ENCODE results near the gene TEX54.
"Not testable (repeated sequence)": the region's sequence is repeated elsewhere in the genome, so short reads cannot be mapped to it uniquely, and the experiment has no call there.

TEX54 gene

DNA sequence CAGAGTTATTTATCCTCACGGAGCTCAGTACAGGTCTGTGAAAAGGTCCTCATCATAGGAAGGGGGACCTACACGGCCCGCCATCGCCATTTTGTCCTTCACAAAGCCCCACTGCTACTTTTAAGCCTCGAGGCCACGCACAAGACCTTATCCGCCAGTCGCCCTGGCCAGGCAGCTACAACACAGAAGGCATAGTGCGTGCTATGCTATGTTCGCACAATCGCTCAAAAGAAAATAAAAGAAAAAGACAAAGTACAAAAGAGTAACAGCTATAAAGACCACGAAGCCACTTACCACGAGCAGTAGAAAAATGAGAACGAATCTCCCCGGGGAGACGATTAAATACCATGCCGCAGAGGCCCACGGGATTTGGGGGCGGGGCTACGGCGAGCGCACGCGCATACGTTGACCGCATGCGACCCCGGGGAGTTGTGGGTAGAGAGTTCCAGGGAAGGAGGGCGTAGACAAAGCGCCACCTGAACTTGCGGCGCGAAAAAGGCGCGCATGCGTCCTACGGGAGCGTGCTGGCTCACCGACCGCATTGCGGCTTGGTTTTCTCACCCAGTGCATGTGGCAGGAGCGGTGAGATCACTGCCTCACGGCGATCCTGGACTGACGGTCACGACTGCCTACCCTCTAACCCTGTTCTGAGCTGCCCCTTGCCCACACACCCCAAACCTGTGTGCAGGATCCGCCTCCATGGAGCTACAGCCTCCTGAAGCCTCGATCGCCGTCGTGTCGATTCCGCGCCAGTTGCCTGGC lies 23.1 kb upstream of the TEX54 start:
- DNase-seq (ENCODE audit: low spot score): peak; percentile 98

DNA sequence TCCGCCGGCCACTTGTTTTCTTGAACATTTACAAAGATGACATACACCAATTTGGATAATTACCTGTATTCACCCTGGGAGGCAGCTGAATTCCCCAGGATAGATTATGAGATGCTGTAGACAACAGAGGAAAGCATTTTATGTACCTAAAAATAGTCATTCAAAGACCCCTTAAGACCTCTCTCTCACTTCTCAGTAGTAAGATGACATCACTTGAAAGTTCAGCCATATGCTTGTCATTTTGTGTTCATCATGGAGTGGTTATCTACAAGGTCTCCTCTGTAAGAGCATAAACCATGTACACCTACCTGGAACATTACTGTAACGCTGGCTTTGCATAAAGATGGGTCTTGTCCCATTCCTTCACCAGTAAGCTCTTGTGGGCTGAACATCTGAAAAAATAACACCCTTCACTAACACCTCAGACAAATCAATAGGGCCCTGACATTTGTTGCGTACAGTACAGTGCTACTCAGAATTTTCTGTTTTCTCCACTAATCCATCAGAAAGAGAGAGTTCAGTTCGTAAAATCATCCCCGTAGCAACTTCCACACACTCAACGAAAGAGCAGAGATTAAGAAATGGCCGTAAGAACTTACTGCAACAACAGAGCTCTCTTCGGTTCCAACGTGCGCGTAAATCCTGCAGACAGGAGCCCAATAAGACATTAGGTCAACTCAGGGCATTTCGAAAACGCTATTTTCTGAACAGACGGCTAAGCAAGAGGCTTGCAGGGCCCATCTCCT lies 22.4 kb upstream of the TEX54 start:
- DNase-seq (ENCODE audit: low spot score): peak; percentile 52

DNA sequence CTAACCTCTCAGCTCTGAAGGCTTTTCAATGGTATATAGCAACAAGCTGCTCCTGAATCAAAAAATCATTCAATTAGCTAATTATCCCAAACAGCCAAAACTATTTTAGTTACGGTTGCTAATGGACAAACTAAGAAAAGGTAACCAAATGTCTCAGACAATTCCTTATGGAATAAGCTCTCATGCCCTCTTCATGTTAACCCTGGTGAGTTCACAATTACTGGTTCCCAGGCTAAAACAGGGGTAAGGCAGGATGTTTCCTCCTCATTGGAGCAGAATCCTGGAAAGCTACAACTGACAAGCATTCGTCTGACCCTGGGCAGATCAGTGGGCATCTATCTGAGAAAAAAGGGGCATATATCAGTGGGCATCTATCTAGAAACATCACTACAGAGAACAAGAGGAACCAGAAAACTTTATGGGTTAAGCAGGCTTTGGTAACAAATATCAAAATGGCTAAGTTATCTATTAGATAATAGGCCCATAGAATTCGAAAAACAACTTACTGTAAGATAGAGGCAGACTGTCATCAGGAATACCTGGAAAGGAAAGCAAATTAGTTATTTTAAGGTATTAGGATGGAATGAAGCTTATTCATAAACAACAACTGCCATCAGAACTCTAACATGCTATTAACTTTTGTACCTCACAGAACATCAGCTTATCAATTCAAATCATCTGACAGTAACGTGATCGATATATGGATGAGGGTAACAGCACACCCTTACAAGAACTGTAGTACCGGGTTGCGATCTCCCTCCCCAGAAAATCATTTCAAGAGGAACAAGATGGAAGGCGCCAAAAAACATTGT lies 21.6 kb upstream of the TEX54 start:
- no peak for DNase-seq (ENCODE audit: low spot score)

DNA sequence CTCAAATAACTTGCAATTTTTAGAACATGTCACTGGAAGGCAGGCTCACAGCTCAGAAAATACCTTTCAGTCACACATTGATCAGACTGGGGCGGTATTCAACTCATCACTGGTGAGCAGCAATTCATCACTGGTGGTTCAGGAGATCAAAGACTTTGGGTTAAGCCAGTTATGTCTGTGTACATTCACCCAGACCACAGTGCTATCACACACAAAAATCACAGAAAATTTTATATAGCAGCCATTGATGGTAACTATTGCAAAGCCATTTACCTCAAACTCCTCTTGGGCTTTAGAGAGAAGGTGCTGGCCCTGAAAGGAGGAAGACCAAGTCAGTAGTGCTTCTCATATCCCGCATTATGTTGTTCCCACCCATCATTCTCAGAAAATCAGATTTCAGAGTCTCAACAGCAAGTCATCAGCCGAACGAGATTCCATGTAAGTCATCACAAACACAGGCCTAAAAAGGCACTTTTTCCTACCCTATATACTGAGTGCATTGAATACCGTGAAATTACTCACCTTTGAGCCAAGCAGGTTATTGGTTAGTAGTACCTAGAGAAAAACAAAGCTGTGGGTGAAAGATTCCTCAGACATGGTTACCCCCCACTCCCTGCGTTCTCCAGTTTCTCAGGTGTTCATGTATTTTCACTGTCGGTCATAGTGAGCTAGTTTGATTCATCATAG lies 20.8 kb upstream of the TEX54 start:
- no peak for DNase-seq (ENCODE audit: low spot score)

- no peak for DNase-seq (ENCODE audit: low spot score)
These were observed 20.0 kb upstream of the TEX54 start for GRCh38 chr11:62852523-62853188.

- DNase-seq (ENCODE audit: low spot score): no peak
These were observed 19.3 kb upstream of the TEX54 start for GRCh38 chr11:62851807-62852522.

DNA sequence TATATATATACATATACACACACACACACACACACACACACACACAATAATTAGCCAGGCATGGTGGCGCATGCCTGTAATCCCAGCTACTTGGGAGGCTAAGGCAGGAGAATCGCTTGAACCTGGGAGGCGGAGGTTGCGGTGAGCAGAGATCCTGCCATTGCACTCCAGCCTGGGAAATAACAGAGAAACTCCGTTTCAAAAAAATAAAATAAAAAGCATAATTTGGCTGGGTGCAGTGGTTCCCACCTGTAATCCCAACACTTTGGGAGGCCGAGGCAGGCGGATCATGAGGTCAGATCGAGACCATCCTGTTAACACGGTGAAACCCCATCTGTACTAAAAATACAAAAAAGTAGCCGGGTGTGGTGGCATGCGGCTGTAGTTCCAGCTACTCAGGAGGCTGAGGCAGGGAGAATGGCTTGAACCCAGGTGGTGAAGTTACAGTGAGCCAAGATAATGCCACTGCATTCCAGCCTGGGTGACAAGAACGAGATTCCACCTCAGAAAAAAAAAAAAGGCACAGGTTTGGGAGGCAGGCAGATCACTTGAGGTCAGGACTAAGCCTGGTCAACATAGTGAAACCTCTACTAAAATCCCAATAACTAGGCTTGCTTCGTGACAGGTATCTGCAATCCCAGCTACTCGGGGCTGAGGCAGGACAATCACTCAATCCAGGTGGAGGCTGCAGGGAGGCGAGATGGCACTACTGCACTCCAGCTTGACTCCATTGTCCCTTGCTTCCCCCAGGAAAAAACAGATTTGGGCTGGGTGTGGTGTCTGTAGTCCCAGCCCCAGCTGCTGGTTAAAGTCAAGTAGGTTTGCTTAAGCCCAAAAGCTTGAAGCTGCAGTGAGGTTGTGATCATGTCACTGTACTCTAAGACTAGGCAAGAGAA lies 18.5 kb upstream of the TEX54 start:
- DNase-seq (ENCODE audit: low spot score): no peak

- DNase-seq (ENCODE audit: low spot score): no peak
These were observed 15.2 kb upstream of the TEX54 start for GRCh38 chr11:62847767-62848314.

DNA sequence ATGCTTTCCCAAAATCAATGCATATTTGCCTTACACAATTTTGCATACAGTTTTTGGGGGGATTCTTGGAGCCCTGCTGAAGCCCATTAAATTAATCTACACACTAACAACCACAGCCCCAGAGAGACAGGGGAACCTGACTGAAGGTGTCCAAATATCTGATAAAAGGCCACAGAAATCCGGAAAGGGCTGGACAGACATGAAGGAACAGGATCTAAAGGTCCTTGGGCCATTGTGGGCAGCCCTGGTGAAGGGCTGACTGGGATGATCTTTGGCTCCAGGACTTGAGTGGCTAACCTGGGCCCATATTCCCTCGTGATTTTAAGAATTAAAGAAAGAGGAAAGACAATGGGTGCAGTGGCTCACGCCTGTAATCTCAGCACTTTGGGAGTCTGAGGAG lies 13.5 kb upstream of the TEX54 start:
- no peak for DNase-seq (ENCODE audit: low spot score)

DNA sequence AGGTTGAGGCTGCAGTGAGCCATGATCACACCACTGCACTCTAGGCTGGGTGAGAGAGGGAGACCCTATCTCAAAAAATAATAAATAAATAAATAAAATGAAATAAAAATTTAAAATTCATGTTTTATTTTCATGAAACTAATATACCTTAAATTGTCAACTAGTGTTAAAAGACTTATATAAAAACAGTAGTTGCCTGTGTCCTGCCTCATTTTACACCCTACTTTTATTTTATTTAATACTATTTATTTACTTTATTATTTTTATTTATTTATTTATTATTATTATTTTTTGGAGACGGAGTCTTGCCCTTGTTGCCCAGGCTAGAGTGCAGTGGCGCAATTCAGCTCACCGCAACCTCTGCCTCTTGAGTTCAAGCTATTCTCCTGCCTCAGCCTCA lies 11.5 kb upstream of the TEX54 start:
- DNase-seq (ENCODE audit: low spot score): no peak

DNA sequence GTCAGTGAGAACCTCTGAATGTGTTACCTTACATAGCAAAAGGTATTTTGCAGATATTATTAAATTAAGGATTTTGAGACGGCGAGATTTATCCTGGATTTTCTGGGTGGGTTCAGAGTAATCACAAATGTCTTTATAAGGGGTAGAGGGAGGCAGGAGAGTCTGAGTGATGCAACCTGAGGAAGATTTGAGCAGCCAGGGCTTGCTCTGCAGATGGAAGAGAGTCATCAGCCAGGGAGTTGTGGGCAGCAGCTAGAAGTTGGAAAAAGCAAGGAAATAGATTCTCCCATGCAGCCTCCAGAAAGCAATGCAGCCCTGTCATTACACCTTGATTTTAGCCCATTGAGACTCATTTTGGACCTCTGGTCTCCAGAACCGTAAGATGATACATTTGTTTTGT lies 10.8 kb upstream of the TEX54 start:
- DNase-seq (ENCODE audit: low spot score): no peak

GRCh38 chr11:62842891-62843290 lies 10.2 kb upstream of the TEX54 start:
- not testable (repeated sequence) for DNase-seq (ENCODE audit: low spot score)

DNA sequence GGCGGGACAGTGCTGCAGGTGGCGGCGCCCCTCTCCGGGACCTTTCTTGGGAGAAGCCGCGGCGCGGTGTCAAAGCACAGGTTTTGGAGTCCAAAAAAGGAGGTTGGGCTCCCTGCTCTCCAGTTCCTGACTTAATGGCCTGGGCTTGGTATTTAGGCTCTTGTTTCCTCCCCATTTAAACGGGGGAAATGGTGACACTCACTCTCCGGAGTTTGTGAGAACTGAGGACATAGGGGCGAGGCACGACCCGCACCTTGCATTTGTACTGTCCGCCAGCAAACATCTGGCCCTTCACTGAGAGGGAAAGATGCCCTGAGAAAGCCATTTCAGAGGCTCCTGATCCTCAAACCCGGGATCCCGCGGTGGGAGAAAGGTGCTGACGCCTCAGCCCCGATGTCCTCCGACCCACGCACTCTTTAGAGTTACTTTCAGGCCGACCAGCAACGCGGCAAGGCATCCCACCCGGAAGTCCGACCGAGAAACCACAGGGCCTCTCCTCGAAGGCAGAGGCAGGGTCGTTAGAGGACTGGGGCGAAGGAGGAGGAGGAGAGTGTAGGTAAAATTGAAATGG lies 9.6 kb upstream of the TEX54 start:
- no peak for DNase-seq (ENCODE audit: low spot score)

- peak; percentile 91 for DNase-seq (ENCODE audit: low spot score)
These were observed 8.9 kb upstream of the TEX54 start for GRCh38 chr11:62841361-62842170.

- not testable (repeated sequence) for DNase-seq (ENCODE audit: low spot score)
These were observed 8.2 kb upstream of the TEX54 start for GRCh38 chr11:62840721-62841360.

GRCh38 chr11:62839050-62839945 lies 6.7 kb upstream of the TEX54 start, which contains the start of gene WDR74:
Gene WDR74 (minus strand): TSS chr11:62839590. CDS start chr11:62839570, 20 bp downstream.
- DNase-seq (ENCODE audit: low spot score): peak; percentile 92

DNA sequence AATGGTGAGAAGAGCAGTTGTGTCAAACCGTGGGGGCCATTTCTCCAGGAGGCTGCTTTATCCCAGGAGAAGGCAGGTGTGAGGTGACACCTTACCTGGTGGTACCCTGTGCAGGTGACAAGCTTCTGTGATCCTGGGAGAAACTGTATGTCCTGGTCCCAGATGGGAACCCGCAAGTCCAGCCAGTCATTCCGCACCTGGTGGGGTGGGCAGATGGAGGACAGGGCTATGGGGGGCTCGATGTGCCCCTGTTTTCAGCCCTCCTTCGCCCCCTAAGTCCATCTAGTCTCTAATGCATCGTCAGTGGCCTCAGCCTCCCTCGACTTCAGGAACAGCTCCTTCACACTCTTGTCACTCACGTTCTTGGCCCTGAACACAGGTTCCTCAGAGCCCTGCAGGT lies 2.7 kb upstream of the TEX54 start:
- DNase-seq (ENCODE audit: low spot score): no peak

Measured in hematopoietic multipotent progenitor cell treated with erythropoietin and hydrocortisone succinate and interleukin-3 and kit ligand, for 17 days (in vitro differentiated cells).